HTR-8/SVneo (cell line): ENCODE results near the gene TMEM154.
"Not testable (repeated sequence)": the region's sequence is repeated elsewhere in the genome, so short reads cannot be mapped to it uniquely, and the experiment has no call there.

Experiments
- DNase-seq: peaks from one replicate; pipeline ENCODE4 v3.0.0; 2011; ENCODE audit warnings: low spot score, mixed read lengths; ENCODE audit not compliant: insufficient read length
- FAIRE-seq: peaks from 2 replicates; lab custom pipeline; 2011; peaks lifted over from hg19 to GRCh38; lab: Jason Lieb, UNC

TMEM154 gene

GRCh38 chr4:152672206-152673092 lies 7.3 kb downstream of the TMEM154 start:
- no peak for FAIRE-seq
- no peak for DNase-seq

DNA sequence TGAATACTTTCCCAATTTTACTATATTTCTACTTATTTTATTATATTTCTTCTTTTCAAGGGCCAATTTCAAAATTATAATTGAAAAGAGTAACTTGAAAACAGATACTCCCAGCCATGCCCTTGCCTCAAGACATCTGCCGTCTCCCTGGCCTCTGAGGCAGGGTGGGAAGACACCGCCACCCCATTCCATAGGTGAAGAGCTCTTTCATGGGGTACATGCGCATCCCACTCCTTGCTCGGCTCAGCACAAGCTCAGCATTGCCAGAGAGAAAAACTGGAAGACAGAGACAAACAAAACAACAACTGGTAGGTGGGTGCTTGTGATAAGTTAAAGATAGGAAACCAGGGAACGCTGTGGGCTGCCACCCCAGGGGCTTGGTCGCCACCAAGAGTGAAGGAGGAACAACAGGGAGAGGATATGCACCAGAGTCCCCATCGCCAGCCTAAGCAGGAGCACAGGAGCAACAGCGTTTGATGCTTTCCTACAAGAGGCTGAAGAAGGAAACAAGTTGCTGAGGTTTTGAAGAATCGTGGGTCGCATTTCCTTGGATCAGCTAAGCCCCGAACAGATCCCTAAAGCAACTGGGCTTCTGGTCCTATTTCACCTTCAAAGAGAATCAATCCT lies 11.3 kb downstream of the TMEM154 start:
- FAIRE-seq (no peak), DNase-seq (no peak)

GRCh38 chr4:152667781-152668180 lies 12.0 kb downstream of the TMEM154 start:
- DNase-seq (no peak), FAIRE-seq (no peak)

DNA sequence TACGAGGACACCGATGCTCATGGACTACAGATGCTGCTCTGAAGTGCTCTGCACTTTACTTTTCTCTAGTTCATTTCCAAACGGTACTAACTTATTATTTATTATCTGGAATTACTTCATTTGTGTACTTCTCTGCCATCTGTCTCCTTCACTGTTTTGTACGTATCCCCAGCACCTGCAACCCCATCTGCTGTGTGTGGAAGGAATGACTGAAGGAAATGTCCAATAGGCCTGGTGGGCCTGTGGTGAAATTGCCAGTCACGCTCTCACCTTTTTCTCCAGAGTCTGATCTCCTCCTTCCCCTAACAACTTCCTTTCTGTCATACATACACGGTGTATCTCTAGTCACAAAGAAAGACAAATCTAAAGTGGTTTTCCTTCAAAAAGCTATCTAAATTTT lies 12.9 kb downstream of the TMEM154 start:
- no peak for FAIRE-seq

GRCh38 chr4:152665691-152666395 lies 14.0 kb downstream of the TMEM154 start:
- FAIRE-seq, result no peak
- no peak for DNase-seq

More for the DNA sequence above, 12.9 kb downstream of the TMEM154 start:
- DNase-seq, result no peak

DNA sequence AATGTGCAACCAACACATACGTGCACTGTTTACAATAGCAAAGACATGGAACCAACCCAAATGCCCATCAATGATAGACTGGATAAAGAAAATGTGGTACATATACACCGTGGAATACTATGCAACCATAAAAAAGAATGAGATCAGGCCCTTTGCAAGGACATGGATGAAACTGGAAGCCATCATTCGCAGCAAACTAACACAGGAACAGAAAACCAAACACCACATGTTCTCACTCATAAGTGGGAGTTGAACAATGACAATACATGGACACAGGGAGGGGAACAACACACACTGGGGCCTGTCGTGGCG lies 15.8 kb downstream of the TMEM154 start:
- not testable (repeated sequence) for FAIRE-seq, DNase-seq

- DNase-seq, result no peak
- FAIRE-seq, result no peak
Measured at GRCh38 chr4:152663203-152664066, 16.4 kb downstream of the TMEM154 start.

DNA sequence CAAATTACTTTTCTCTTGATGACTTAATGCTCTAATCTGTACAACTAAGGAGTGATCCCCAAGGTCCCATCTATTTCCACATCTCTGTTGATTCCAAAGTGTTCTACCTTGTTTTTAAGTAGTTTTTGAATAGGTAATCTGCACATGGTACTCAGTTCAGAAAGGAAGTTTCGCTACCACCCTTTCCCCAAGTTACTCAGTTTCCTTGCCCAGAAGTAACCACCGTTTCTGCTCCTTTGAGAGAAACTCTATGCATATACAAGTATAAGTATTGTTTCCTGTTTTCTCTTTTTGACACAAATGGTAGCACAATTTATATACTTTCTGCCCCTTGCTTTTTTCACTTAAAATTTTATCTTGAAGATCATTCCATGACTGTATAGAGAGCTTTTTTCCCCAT lies 18.1 kb downstream of the TMEM154 start:
- DNase-seq (no peak), FAIRE-seq (no peak)

GRCh38 chr4:152660526-152660925 lies 19.3 kb downstream of the TMEM154 start:
- DNase-seq, result no peak
- FAIRE-seq, result no peak

GRCh38 chr4:152659806-152660205 lies 20.0 kb downstream of the TMEM154 start:
- DNase-seq (no peak), FAIRE-seq (no peak)

GRCh38 chr4:152657657-152658056 lies 22.1 kb downstream of the TMEM154 start:
- FAIRE-seq (no peak), DNase-seq (no peak)

- FAIRE-seq, result no peak
- no peak for DNase-seq
Measured at GRCh38 chr4:152655272-152656129, 24.3 kb downstream of the TMEM154 start.

GRCh38 chr4:152652102-152652501 lies 27.7 kb downstream of the TMEM154 start:
- FAIRE-seq (no peak), DNase-seq (no peak)

DNA sequence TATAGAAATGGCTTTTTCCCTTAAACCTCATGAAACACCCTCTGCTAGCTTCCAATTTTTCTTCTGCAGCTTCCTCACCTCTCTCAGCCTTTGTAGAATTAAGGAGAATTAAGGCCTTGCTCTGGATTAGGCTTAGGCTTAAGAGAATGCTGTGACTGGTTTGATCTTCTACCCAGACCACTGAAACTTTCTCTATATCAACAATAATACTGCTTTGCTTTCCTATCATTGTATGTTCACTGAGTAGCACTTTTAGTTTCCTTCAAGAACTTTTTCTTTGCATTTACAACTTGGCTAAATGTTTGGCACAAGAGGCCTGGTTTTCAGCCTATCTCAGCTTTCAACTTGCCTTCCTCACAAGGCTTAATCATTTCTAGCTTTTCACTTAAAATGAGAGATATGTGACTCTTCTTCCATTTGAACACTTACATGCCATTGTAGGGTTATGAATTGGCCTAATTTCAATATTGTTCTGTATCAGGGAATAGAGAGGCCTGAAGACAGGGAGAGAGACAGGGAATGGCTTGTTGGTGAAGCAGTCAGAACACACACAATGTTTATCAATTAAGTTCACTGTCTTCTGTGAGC lies 28.2 kb downstream of the TMEM154 start:
- FAIRE-seq (no peak), DNase-seq (no peak)

- DNase-seq, result no peak
- FAIRE-seq, result no peak
Measured at GRCh38 chr4:152646221-152646620, 33.6 kb downstream of the TMEM154 start.

DNA sequence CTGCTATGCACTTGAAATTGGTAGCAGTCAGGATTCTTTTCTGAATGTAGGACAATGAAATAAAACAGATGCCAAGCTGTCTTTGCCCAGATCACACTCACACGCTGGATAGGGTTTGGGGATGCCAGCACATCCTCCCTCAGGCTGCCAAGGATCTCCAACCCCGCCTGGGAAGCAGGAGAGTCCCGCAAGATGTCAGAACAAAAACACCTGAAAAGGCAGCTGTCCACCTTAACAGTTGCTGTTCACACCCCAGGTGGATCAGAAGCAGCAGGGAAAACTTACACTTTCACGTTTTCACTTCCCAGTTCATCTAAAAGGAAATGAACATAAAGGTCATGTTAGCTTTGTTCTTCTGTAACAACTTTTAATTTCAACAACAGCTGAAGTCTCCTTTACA lies 35.7 kb downstream of the TMEM154 start:
- FAIRE-seq (no peak), DNase-seq (no peak)

GRCh38 chr4:152643153-152644035 lies 36.4 kb downstream of the TMEM154 start:
- FAIRE-seq, result no peak
- DNase-seq, result no peak
